H1 (cell line): ENCODE data around the gene CASKIN2. TPM values are rescaled to one million over a fixed set of nuclear protein-coding genes. Genes with fewer than 3 reads are reported as not detected.

Experiments
- CTCF ChIA-PET: fragments of 300-600 bp; sonication (Branson Sonifier 250); formaldehyde crosslinking; loops from one replicate; lab custom pipeline; 2021; ENCODE audit not compliant: partially characterized antibody; lab: Charles Lee
- POLR2A ChIA-PET: fragments of 300-600 bp; sonication (Branson Sonifier 250); formaldehyde crosslinking; loops from one replicate; lab custom pipeline; 2021; ENCODE audit warnings: inconsistent platforms; ENCODE audit not compliant: partially characterized antibody; lab: Charles Lee
- DNase-seq, 2 experiments: peaks; one replicate each; pipeline versions ENCODE4 v3.0.0 to v3.0.0-alpha.2; 2010 to 2022; ENCODE audit warnings: low spot score in 2 of 2, low read depth in 1 of 2, mixed read lengths in 1 of 2
- FAIRE-seq: peaks from 2 replicates; lab custom pipeline; 2011; peaks lifted over from hg19 to GRCh38; lab: Jason Lieb, UNC
- H2AFZ ChIP-seq: 2 replicates; pipeline ENCODE4 v1.8.1; 2012; ENCODE audit warnings: low read length, inconsistent platforms
- H2AK5ac ChIP-seq: 2 replicates; pipeline ENCODE4 v1.6.1; 2013; ENCODE audit warnings: low read depth, low read length
- H2BK120ac ChIP-seq: replicated peaks from 2 replicates; pipeline ENCODE3; 2013; ENCODE audit warnings: low read depth, low read length, inconsistent platforms
- H2BK12ac ChIP-seq: 2 replicates; pipeline ENCODE4 v1.6.1; 2013; ENCODE audit warnings: low read depth, low read length
- H2BK15ac ChIP-seq: 2 replicates; pipeline ENCODE4 v1.6.1; 2013; ENCODE audit warnings: low read length
- H2BK20ac ChIP-seq: 2 replicates; pipeline ENCODE4 v1.6.1; 2013; ENCODE audit warnings: low read length
- H2BK5ac ChIP-seq: 2 replicates; pipeline ENCODE4 v1.6.1; 2013; ENCODE audit warnings: low read depth, low read length
- H3K14ac ChIP-seq: 2 replicates; pipeline ENCODE4 v1.6.1; 2013; ENCODE audit warnings: inconsistent platforms; ENCODE audit not compliant: insufficient read length
- H3K18ac ChIP-seq: 2 replicates; pipeline ENCODE4 v1.6.1; 2013; ENCODE audit warnings: low read length; ENCODE audit errors: extremely low read depth
- H3K23ac ChIP-seq: 2 replicates; pipeline ENCODE4 v1.6.1; 2013; ENCODE audit warnings: inconsistent platforms; ENCODE audit not compliant: insufficient read length
- H3K23me2 ChIP-seq: 2 replicates; pipeline ENCODE4 v1.6.1; 2013; ENCODE audit warnings: low read depth, low read length
- H3K27ac ChIP-seq: 2 replicates; pipeline ENCODE4 v1.6.1; 2011; ENCODE audit warnings: low read depth, low read length, inconsistent platforms
- H3K27me3 ChIP-seq, 4 experiments: replicated peaks in 1 of 4; 1 replicate in 1 of 4; 2 replicates in 3 of 4; pipeline versions ENCODE4 v1.6.1 to v1.8.1; 2011 to 2013; ENCODE audit warnings: low read length in 3 of 4, mild to moderate bottlenecking in 3 of 4, inconsistent platforms in 2 of 4, mixed read lengths in 2 of 4, moderate library complexity in 1 of 4; ENCODE audit not compliant: control insufficient read depth in 3 of 4, insufficient read depth in 3 of 4; ENCODE audit errors: extremely low read depth in 1 of 4
- H3K36me3 ChIP-seq, 4 experiments: 2 replicates each; pipeline versions ENCODE4 v1.6.1 to v1.8.1; 2011 to 2013; ENCODE audit warnings: mild to moderate bottlenecking in 4 of 4, low read length in 3 of 4, moderate library complexity in 2 of 4, control low read depth in 1 of 4, inconsistent platforms in 1 of 4; ENCODE audit not compliant: insufficient read depth in 4 of 4, control insufficient read depth in 2 of 4
- H3K4ac ChIP-seq: replicated peaks from 2 replicates; pipeline ENCODE3; 2013; ENCODE audit warnings: low read length, low read depth, mixed read lengths, inconsistent platforms; ENCODE audit not compliant: insufficient read length
- H3K4me1 ChIP-seq, 4 experiments: replicated peaks in 1 of 4; 1 replicate in 1 of 4; 2 replicates in 3 of 4; pipeline versions ENCODE4 v1.6.1 to v1.8.1; 2011 to 2013; ENCODE audit warnings: low read length in 3 of 4, inconsistent platforms in 2 of 4, mixed read lengths in 1 of 4; ENCODE audit not compliant: insufficient read depth in 4 of 4, control insufficient read depth in 3 of 4
- H3K4me2 ChIP-seq, 2 experiments: 2 replicates each; pipeline versions ENCODE4 v1.6.1 to v1.8.1; 2011 to 2013; ENCODE audit warnings: low read depth in 2 of 2, low read length in 2 of 2, control low read depth in 1 of 2, inconsistent platforms in 1 of 2, mild to moderate bottlenecking in 1 of 2; ENCODE audit not compliant: insufficient read depth in 1 of 2
- H3K4me3 ChIP-seq, 4 experiments: fragments of 200-600, 300-600 bp in 1 of 4; sonication (generic), shearing (Covaris generic), sonication (Bioruptor Twin) in 1 of 4; 2 replicates each; pipeline versions ENCODE4 v1.5.1 to v1.8.1; 2011 to 2016; ENCODE audit warnings: low read length in 4 of 4, low read depth in 3 of 4, control low read depth in 2 of 4, inconsistent platforms in 2 of 4, mild to moderate bottlenecking in 2 of 4, mixed read lengths in 1 of 4, moderate library complexity in 1 of 4; ENCODE audit not compliant: insufficient read depth in 2 of 4; ENCODE audit errors: extremely low read depth in 1 of 4
- H3K56ac ChIP-seq: replicated peaks from 2 replicates; pipeline ENCODE3; 2013; ENCODE audit warnings: low read depth, mild to moderate bottlenecking, mixed read lengths, low read length, inconsistent platforms; ENCODE audit not compliant: insufficient read length
- H3K79me1 ChIP-seq: 2 replicates; pipeline ENCODE4 v1.6.1; 2013; ENCODE audit warnings: low read depth, low read length, control low read depth
- H3K79me2 ChIP-seq, 2 experiments: 2 replicates each; pipeline versions ENCODE4 v1.6.1 to v1.8.1; 2012 to 2013; ENCODE audit warnings: low read length in 2 of 2, mild to moderate bottlenecking in 2 of 2, inconsistent platforms in 1 of 2; ENCODE audit not compliant: insufficient read depth in 2 of 2, control insufficient read depth in 1 of 2
- H3K9ac ChIP-seq, 4 experiments: replicated peaks in 1 of 4; 1 replicate in 1 of 4; 2 replicates in 3 of 4; pipeline versions ENCODE4 v1.6.1 to v1.8.1; 2011 to 2013; ENCODE audit warnings: low read depth in 3 of 4, low read length in 3 of 4, control low read depth in 2 of 4, mild to moderate bottlenecking in 2 of 4, moderate library complexity in 2 of 4, inconsistent platforms in 1 of 4; ENCODE audit errors: extremely low read depth in 1 of 4
- H3K9me3 ChIP-seq, 2 experiments: 2 replicates each; pipeline versions ENCODE4 v1.6.1 to v1.8.1; 2012 to 2013; ENCODE audit warnings: mild to moderate bottlenecking in 2 of 2, moderate library complexity in 2 of 2, control low read depth in 1 of 2, inconsistent platforms in 1 of 2, low read depth in 1 of 2, low read length in 1 of 2, mixed read lengths in 1 of 2; ENCODE audit not compliant: insufficient read depth in 2 of 2
- H4K20me1 ChIP-seq, 2 experiments: replicated peaks in 1 of 2; 2 replicates each; pipeline versions ENCODE3 to v1.8.1; 2011 to 2013; ENCODE audit warnings: inconsistent platforms in 2 of 2, low read length in 2 of 2, mild to moderate bottlenecking in 1 of 2; ENCODE audit not compliant: insufficient read depth in 2 of 2, control insufficient read depth in 1 of 2
- H4K5ac ChIP-seq: 2 replicates; pipeline ENCODE4 v1.6.1; 2013; ENCODE audit warnings: low read length, low read depth, mixed read lengths, inconsistent platforms; ENCODE audit not compliant: insufficient read length
- H4K8ac ChIP-seq: 2 replicates; pipeline ENCODE4 v1.8.0; 2013; ENCODE audit warnings: mild to moderate bottlenecking, moderate library complexity, low read length, inconsistent platforms; ENCODE audit not compliant: insufficient read depth; ENCODE audit errors: extremely low read depth
- H4K91ac ChIP-seq: replicated peaks from 2 replicates; pipeline ENCODE3; 2013; ENCODE audit warnings: low read length, mixed read lengths, inconsistent platforms; ENCODE audit not compliant: insufficient read length
- ASH2L ChIP-seq: fragments of 200-600, 300-600 bp; sonication (generic); IDR thresholded peaks from one replicate; pipeline ENCODE4 v1.7.1; 2017; ENCODE audit warnings: low read length
- BACH1 ChIP-seq: IDR thresholded peaks from 2 replicates; pipeline ENCODE4 v1.6.1; 2012; ENCODE audit warnings: low read length, improper control_type of control experiment
- CBX8 ChIP-seq: fragments of 300-800, 300-1000 bp; sonication (generic); IDR thresholded peaks from 2 replicates; pipeline ENCODE4 v1.7.1; 2016; ENCODE audit warnings: low read depth, low read length, borderline replicate concordance
- FOSL1 ChIP-seq: IDR thresholded peaks from 2 replicates; pipeline ENCODE4 v1.6.1; 2011; ENCODE audit warnings: mild to moderate bottlenecking, low read depth, low read length, moderate library complexity; ENCODE audit not compliant: insufficient read depth
- GTF2F1 ChIP-seq: IDR thresholded peaks from 2 replicates; pipeline ENCODE4 v1.6.1; 2012; ENCODE audit warnings: low read depth, low read length, improper control_type of control experiment, borderline replicate concordance
- JUN ChIP-seq: IDR thresholded peaks from 2 replicates; pipeline ENCODE4 v1.6.1; 2011; ENCODE audit warnings: low read depth, mild to moderate bottlenecking, improper control_type of control experiment, low read length
- POLR2AphosphoS5 ChIP-seq: IDR thresholded peaks from 2 replicates; pipeline ENCODE4 v1.6.1; 2011; ENCODE audit warnings: low read depth, low read length
- POU5F1 ChIP-seq: IDR thresholded peaks from 2 replicates; pipeline ENCODE4 v1.6.1; 2011; ENCODE audit warnings: low read depth, mild to moderate bottlenecking, low read length, moderate library complexity
- RAD21 ChIP-seq, 2 experiments: IDR thresholded peaks in 1 of 2; conservative IDR thresholded peaks in 1 of 2; 2 replicates each; pipeline ENCODE4 v1.6.1; 2011; ENCODE audit warnings: low read depth in 2 of 2, low read length in 2 of 2, improper control_type of control experiment in 1 of 2, inconsistent platforms in 1 of 2, mild to moderate bottlenecking in 1 of 2, moderate library complexity in 1 of 2
- SIRT6 ChIP-seq: IDR thresholded peaks from one replicate; pipeline ENCODE4 v1.7.1; 2012; ENCODE audit warnings: low read length, inconsistent platforms
- SP1 ChIP-seq: IDR thresholded peaks from 2 replicates; pipeline ENCODE4 v1.6.1; 2011; ENCODE audit warnings: low read depth, low read length
- TAF1 ChIP-seq: IDR thresholded peaks from 2 replicates; pipeline ENCODE4 v1.6.1; 2011; ENCODE audit warnings: mild to moderate bottlenecking, low read depth, low read length
- TCF12 ChIP-seq: IDR thresholded peaks from 2 replicates; pipeline ENCODE4 v1.6.1; 2011; ENCODE audit warnings: low read depth, mild to moderate bottlenecking, low read length
- USF2 ChIP-seq: IDR thresholded peaks from 2 replicates; pipeline ENCODE4 v1.6.1; 2011; ENCODE audit warnings: low read length, improper control_type of control experiment
- WGBS, 2 experiments: shearing (Covaris generic) in 1 of 2; methylation state at CpG; one replicate each; pipeline versions ENCODE4 v1.1.6 to v1.1.7; 2013 to 2015; ENCODE audit warnings: low lambda C conversion rate in 2 of 2, mixed read lengths in 2 of 2, inconsistent platforms in 1 of 2, low coverage in 1 of 2, missing lambda C conversion rate in 1 of 2; ENCODE audit not compliant: insufficient replicate concordance in 2 of 2, insufficient coverage in 1 of 2, insufficient read length in 1 of 2; ENCODE audit errors: extremely low coverage in 1 of 2, missing lambda C conversion rate in 1 of 2; 5-methylcytosine and 5-hydroxymethylcytosine counted together
- polyA plus RNA-seq, 7 experiments: library from polyadenylated mRNA; depleted of rRNA in 3 of 7; stranded (reverse) in 5 of 7; unstranded in 2 of 7; fragments of >200 nt in 5 of 7; fragments of 200-250 nt in 2 of 7; gene quantifications; 1 replicate in 5 of 7; 2 replicates in 1 of 7; 4 replicates in 1 of 7; pipeline versions ENCODE4 v1.2.1 to v1.2.3, GENCODE V29; 2011 to 2013; ENCODE audit warnings: missing spikeins in 2 of 7, mixed read lengths in 2 of 7
- total RNA-seq: library from RNA; stranded (reverse); fragmentation: NEBNext Ultra II Directional; extraction: Animal tissue kit (Norgen Biotek cat#: 25700); gene quantifications from 2 replicates; pipeline ENCODE4 v1.2.1, GENCODE V29; 2021

The CASKIN2 gene
- total and polyA plus RNA-seq, 2 of the 8 experiments (the other 6 are each of a cell fraction or from before 2014, with no cell fraction given), result 6.7 to 32.3 TPM

- WGBS, 2 experiments, result 86% methylated on average over 6 of the region's 6 CpGs; no CpG with 5 or more reads in 1 of the 2 experiments
- Histone ChIP-seq H3K56ac (no peak overlapping the region), H3K36me3 (peaks cover 0 to 4% (median 0%) of the 10 kb centered on the region in 4 experiments; a peak in 1 of 8 replicates), H3K9me3 (no peaks in the 10 kb centered on the region), H3K79me1 (no peaks in the 10 kb centered on the region; the same call in 1 of the 2 replicates), H2AK5ac (no peak overlapping the region), H4K91ac (no peak overlapping the region), H3K79me2 (no peaks in the 10 kb centered on the region), H3K23ac (no peak overlapping the region), H3K4me2 (no peak overlapping the region), H2AFZ (no peak overlapping the region), H3K27me3 (no peaks in the 10 kb centered on the region), H4K8ac (no peak overlapping the region), H2BK15ac (peak overlapping the region; percentile 46; the same call in 1 of the 2 replicates), H3K18ac (no peak overlapping the region), H2BK12ac (no peak overlapping the region), H3K4me3 (no peak overlapping the region), H4K20me1 (peaks cover 0 to 2% of the 10 kb centered on the region in 2 experiments), H3K4ac (no peak overlapping the region), H2BK20ac (no peak overlapping the region), H2BK120ac (no peak overlapping the region), H4K5ac (no peak overlapping the region), H2BK5ac (no peak overlapping the region; the same call in 1 of the 2 replicates), H3K9ac (no peak overlapping the region), H3K4me1 (peaks cover 0 to 7% (median under 1%) of the 10 kb centered on the region in 4 experiments; a peak in 4 of 7 replicates), H3K23me2 (no peaks in the 10 kb centered on the region), H3K27ac (no peak overlapping the region), H3K14ac (no peak overlapping the region)
- FAIRE-seq (no peak), DNase-seq (no peak)
- ChIA-PET POLR2A (no interaction called here), CTCF (interaction anchor here (0.6 to 5.6 kb wide), 8 partner anchors 10 to 646 kb away, joined by 3 to 31 read pairs (median 4); no protein-coding TSS in a partner anchor)
- TF ChIP-seq POLR2AphosphoS5 (no peak), USF2 (no peak), TCF12 (no peak), BACH1 (no peak), CBX8 (no peak), ASH2L (no peak), TAF1 (no peak), JUN (no peak), GTF2F1 (no peak), SIRT6 (no peak), SP1 (no peak), FOSL1 (no peak), POU5F1 (no peak), RAD21 (IDR thresholded peaks at IDR 0.05 in 1 of 2, conservative IDR thresholded peaks at IDR 0.05 in 1 of 2; ENCODE audit: low read depth in 2 of 2, low read length in 2 of 2) (no peak)
Observed at GRCh38 chr17:75480281-75480680, 35.1 kb downstream of the CASKIN2 start.
